Measurements from ENCODE around the gene VEGFD. TPM values are rescaled to one million over a fixed set of nuclear protein-coding genes. Genes with fewer than 3 reads are reported as not detected.

The VEGFD gene
- total RNA-seq, 2 donors from 2014 or later: not detected

GRCh38 chrX:15398874-15399273, 14.7 kb upstream of the VEGFD start:
- no peaks in the 10 kb centered on the region for H3K36me3 Mint-ChIP-seq (ENCODE audit: low read depth)
- H3K4me1 Mint-ChIP-seq: no peaks in the 10 kb centered on the region
- H3K4me3 Mint-ChIP-seq: no peak overlapping the region
- H3K27me3 Mint-ChIP-seq: peaks cover 3% of the 10 kb centered on the region
- H3K27ac Mint-ChIP-seq: no peak overlapping the region
- H3K9me3 Mint-ChIP-seq: no peaks in the 10 kb centered on the region
- no peak for ATAC-seq (replicated peaks)

GRCh38 chrX:15395789-15396188, 11.6 kb upstream of the VEGFD start:
- Mint-ChIP-seq H3K4me1 (no peaks in the 10 kb centered on the region), H3K9me3 (no peaks in the 10 kb centered on the region), H3K27ac (no peak overlapping the region), H3K36me3 (ENCODE audit: low read depth) (no peaks in the 10 kb centered on the region), H3K4me3 (no peak overlapping the region), H3K27me3 (peaks cover 3% of the 10 kb centered on the region)
- no peak for ATAC-seq (replicated peaks)

- H3K27ac Mint-ChIP-seq: no peak overlapping the region
- ATAC-seq (replicated peaks): no peak
- H3K9me3 Mint-ChIP-seq: no peaks in the 10 kb centered on the region
- no peaks in the 10 kb centered on the region for H3K27me3 Mint-ChIP-seq
- H3K36me3 Mint-ChIP-seq (ENCODE audit: low read depth): no peaks in the 10 kb centered on the region
- no peaks in the 10 kb centered on the region for H3K4me1 Mint-ChIP-seq
- no peak overlapping the region for H3K4me3 Mint-ChIP-seq
Measured at GRCh38 chrX:15391850-15392249, 7.6 kb upstream of the VEGFD start.

GRCh38 chrX:15382813-15383212, 1.4 kb downstream of the VEGFD start:
- no peaks in the 10 kb centered on the region for H3K27me3 Mint-ChIP-seq
- H3K4me3 Mint-ChIP-seq: no peak overlapping the region
- ATAC-seq (replicated peaks): no peak
- no peak overlapping the region for H3K27ac Mint-ChIP-seq
- no peaks in the 10 kb centered on the region for H3K36me3 Mint-ChIP-seq (ENCODE audit: low read depth)
- no peaks in the 10 kb centered on the region for H3K4me1 Mint-ChIP-seq
- no peaks in the 10 kb centered on the region for H3K9me3 Mint-ChIP-seq

- Mint-ChIP-seq H3K27ac (no peak overlapping the region), H3K9me3 (no peaks in the 10 kb centered on the region), H3K4me3 (no peak overlapping the region), H3K4me1 (no peaks in the 10 kb centered on the region), H3K36me3 (ENCODE audit: low read depth) (no peaks in the 10 kb centered on the region), H3K27me3 (peaks cover 6% of the 10 kb centered on the region)
- ATAC-seq (replicated peaks): no peak
Measured at GRCh38 chrX:15376956-15377355, 7.3 kb downstream of the VEGFD start.

- Mint-ChIP-seq H3K27ac (no peak overlapping the region), H3K4me1 (no peaks in the 10 kb centered on the region), H3K27me3 (peaks cover 6% of the 10 kb centered on the region), H3K36me3 (ENCODE audit: low read depth) (no peaks in the 10 kb centered on the region), H3K4me3 (no peak overlapping the region), H3K9me3 (no peaks in the 10 kb centered on the region)
- ATAC-seq (replicated peaks): no peak
Measured at GRCh38 chrX:15373976-15374375, 10.2 kb downstream of the VEGFD start.

- no peak for ATAC-seq (replicated peaks)
- H3K27me3 Mint-ChIP-seq: peaks cover 12% of the 10 kb centered on the region
- no peaks in the 10 kb centered on the region for H3K9me3 Mint-ChIP-seq
- no peaks in the 10 kb centered on the region for H3K4me1 Mint-ChIP-seq
- H3K27ac Mint-ChIP-seq: no peak overlapping the region
- H3K4me3 Mint-ChIP-seq: no peak overlapping the region
- H3K36me3 Mint-ChIP-seq (ENCODE audit: low read depth): no peaks in the 10 kb centered on the region
Measured at GRCh38 chrX:15366506-15367352, 17.5 kb downstream of the VEGFD start.

- H3K36me3 Mint-ChIP-seq (ENCODE audit: low read depth): no peaks in the 10 kb centered on the region
- H3K4me3 Mint-ChIP-seq: no peak overlapping the region
- no peaks in the 10 kb centered on the region for H3K9me3 Mint-ChIP-seq
- no peak for ATAC-seq (replicated peaks)
- no peak overlapping the region for H3K27ac Mint-ChIP-seq
- H3K27me3 Mint-ChIP-seq: peaks cover 4% of the 10 kb centered on the region
- H3K4me1 Mint-ChIP-seq: no peaks in the 10 kb centered on the region
Measured at GRCh38 chrX:15359701-15360100, 24.5 kb downstream of the VEGFD start.

GRCh38 chrX:15358533-15358932, 25.7 kb downstream of the VEGFD start:
- Mint-ChIP-seq H3K4me3 (no peak overlapping the region), H3K9me3 (no peaks in the 10 kb centered on the region), H3K4me1 (no peaks in the 10 kb centered on the region), H3K27ac (no peak overlapping the region), H3K27me3 (peaks cover 2% of the 10 kb centered on the region), H3K36me3 (ENCODE audit: low read depth) (no peaks in the 10 kb centered on the region)
- ATAC-seq (replicated peaks): no peak

- Mint-ChIP-seq H3K27me3 (no peaks in the 10 kb centered on the region), H3K27ac (no peak overlapping the region), H3K4me1 (no peaks in the 10 kb centered on the region), H3K4me3 (no peak overlapping the region), H3K36me3 (ENCODE audit: low read depth) (no peaks in the 10 kb centered on the region), H3K9me3 (no peaks in the 10 kb centered on the region)
- ATAC-seq (replicated peaks): no peak
Measured at GRCh38 chrX:15356444-15356843, 27.8 kb downstream of the VEGFD start.

- Mint-ChIP-seq H3K4me1 (no peaks in the 10 kb centered on the region), H3K4me3 (no peak overlapping the region), H3K27ac (no peak overlapping the region), H3K9me3 (no peaks in the 10 kb centered on the region), H3K27me3 (no peaks in the 10 kb centered on the region), H3K36me3 (ENCODE audit: low read depth) (no peaks in the 10 kb centered on the region)
- no peak for ATAC-seq (replicated peaks)
Measured at GRCh38 chrX:15350329-15350996, 33.8 kb downstream of the VEGFD start.

- no peak overlapping the region for H3K4me3 Mint-ChIP-seq
- no peaks in the 10 kb centered on the region for H3K4me1 Mint-ChIP-seq
- no peak for ATAC-seq (replicated peaks)
- H3K36me3 Mint-ChIP-seq (ENCODE audit: low read depth): no peaks in the 10 kb centered on the region
- H3K27me3 Mint-ChIP-seq: peaks cover under 1% of the 10 kb centered on the region
- no peaks in the 10 kb centered on the region for H3K9me3 Mint-ChIP-seq
- H3K27ac Mint-ChIP-seq: no peak overlapping the region
Measured at GRCh38 chrX:15349046-15349445, 35.2 kb downstream of the VEGFD start.

- no peak overlapping the region for H3K27ac Mint-ChIP-seq
- H3K27me3 Mint-ChIP-seq: peaks cover 8% of the 10 kb centered on the region
- no peaks in the 10 kb centered on the region for H3K4me1 Mint-ChIP-seq
- H3K9me3 Mint-ChIP-seq: no peaks in the 10 kb centered on the region
- no peak for ATAC-seq (replicated peaks)
- no peaks in the 10 kb centered on the region for H3K36me3 Mint-ChIP-seq (ENCODE audit: low read depth)
- no peak overlapping the region for H3K4me3 Mint-ChIP-seq
Measured at GRCh38 chrX:15345976-15346375, 38.2 kb downstream of the VEGFD start.

GRCh38 chrX:15344106-15344505, 40.1 kb downstream of the VEGFD start:
- no peaks in the 10 kb centered on the region for H3K4me1 Mint-ChIP-seq
- H3K9me3 Mint-ChIP-seq: no peaks in the 10 kb centered on the region
- no peak overlapping the region for H3K4me3 Mint-ChIP-seq
- no peak overlapping the region for H3K27ac Mint-ChIP-seq
- no peak for ATAC-seq (replicated peaks)
- H3K36me3 Mint-ChIP-seq (ENCODE audit: low read depth): no peaks in the 10 kb centered on the region
- H3K27me3 Mint-ChIP-seq: peaks cover 13% of the 10 kb centered on the region

GRCh38 chrX:15343075-15343476, 41.1 kb downstream of the VEGFD start:
- H3K9me3 Mint-ChIP-seq: no peaks in the 10 kb centered on the region
- H3K27ac Mint-ChIP-seq: no peak overlapping the region
- H3K4me1 Mint-ChIP-seq: no peaks in the 10 kb centered on the region
- no peaks in the 10 kb centered on the region for H3K36me3 Mint-ChIP-seq (ENCODE audit: low read depth)
- no peak for ATAC-seq (replicated peaks)
- H3K4me3 Mint-ChIP-seq: no peak overlapping the region
- H3K27me3 Mint-ChIP-seq: peaks cover 15% of the 10 kb centered on the region
